Fibroblast of pulmonary artery (primary cell): ENCODE measurements around the gene ASPG.

Experiments
- DNase-seq: peaks from one replicate; pipeline ENCODE4 v3.0.0-alpha.2; 2010; ENCODE audit warnings: low read depth
- H3K4me3 ChIP-seq: replicated peaks from 2 replicates; pipeline ENCODE4 v1.5.1; 2011; ENCODE audit warnings: low read depth, mild to moderate bottlenecking, control low read depth, low read length, moderate library complexity
- TF ChIP-seq, protein P1 (sequence below): IDR thresholded peaks from 2 replicates; pipeline ENCODE4 v1.5.1; 2011; ENCODE audit warnings: mild to moderate bottlenecking, control low read depth, low read length, inconsistent platforms; ENCODE audit errors: missing control alignments

Gene ASPG

GRCh38 chr14:104162495-104162894 lies 77.0 kb downstream of the ASPG start:
- TF ChIP-seq, protein P1, sequence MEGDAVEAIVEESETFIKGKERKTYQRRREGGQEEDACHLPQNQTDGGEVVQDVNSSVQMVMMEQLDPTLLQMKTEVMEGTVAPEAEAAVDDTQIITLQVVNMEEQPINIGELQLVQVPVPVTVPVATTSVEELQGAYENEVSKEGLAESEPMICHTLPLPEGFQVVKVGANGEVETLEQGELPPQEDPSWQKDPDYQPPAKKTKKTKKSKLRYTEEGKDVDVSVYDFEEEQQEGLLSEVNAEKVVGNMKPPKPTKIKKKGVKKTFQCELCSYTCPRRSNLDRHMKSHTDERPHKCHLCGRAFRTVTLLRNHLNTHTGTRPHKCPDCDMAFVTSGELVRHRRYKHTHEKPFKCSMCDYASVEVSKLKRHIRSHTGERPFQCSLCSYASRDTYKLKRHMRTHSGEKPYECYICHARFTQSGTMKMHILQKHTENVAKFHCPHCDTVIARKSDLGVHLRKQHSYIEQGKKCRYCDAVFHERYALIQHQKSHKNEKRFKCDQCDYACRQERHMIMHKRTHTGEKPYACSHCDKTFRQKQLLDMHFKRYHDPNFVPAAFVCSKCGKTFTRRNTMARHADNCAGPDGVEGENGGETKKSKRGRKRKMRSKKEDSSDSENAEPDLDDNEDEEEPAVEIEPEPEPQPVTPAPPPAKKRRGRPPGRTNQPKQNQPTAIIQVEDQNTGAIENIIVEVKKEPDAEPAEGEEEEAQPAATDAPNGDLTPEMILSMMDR = no peak
- no peak overlapping the region for H3K4me3 ChIP-seq
- DNase-seq = no peak

- TF ChIP-seq, protein P1 = no peak
- H3K4me3 ChIP-seq = no peak overlapping the region
- DNase-seq = no peak
These were observed 78.0 kb downstream of the ASPG start for GRCh38 chr14:104163541-104163940.

DNA sequence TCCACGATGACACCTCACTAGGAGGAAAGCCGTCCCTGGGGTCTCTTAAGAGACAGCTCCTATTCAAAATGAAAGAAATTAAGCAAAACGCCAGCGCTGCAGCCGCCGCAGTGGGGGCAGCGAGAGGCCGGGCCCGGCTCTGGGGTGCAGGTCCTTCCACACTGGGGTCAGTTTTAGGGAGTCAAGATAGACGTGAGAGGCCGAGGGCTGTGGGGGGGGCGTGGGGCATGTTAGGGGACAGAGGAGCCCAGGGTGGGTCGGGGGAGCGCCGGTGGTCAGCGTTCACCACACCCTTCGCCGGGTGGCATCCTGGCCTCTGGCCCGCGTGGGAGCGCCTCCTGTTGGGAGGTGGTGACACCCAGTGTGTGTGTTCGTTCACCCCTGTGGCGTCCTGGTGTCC lies 78.5 kb downstream of the ASPG start:
- no peak for DNase-seq
- TF ChIP-seq, protein P1 = no peak
- H3K4me3 ChIP-seq = no peak overlapping the region

- no peak overlapping the region for H3K4me3 ChIP-seq
- no peak for DNase-seq
- TF ChIP-seq, protein P1 = no peak
These were observed 79.0 kb downstream of the ASPG start for GRCh38 chr14:104164512-104164911.
